Activated T-cell treated with anti-CD3 and anti-CD28 coated beads for 24 hours (primary cell): Measurements from ENCODE around the gene OSM.

Source experiments
- DNase-seq: peaks from one replicate; pipeline ENCODE4 v3.0.0-alpha.2; 2020; ENCODE audit warnings: low read depth

The OSM gene

GRCh38 chr22:30285176-30285845, 18.7 kb upstream of the OSM start:
- DNase-seq = no peak

GRCh38 chr22:30284666-30285065, 18.0 kb upstream of the OSM start:
- DNase-seq = no peak

GRCh38 chr22:30284172-30284571, 17.5 kb upstream of the OSM start:
- DNase-seq = no peak

GRCh38 chr22:30283342-30283741, 16.7 kb upstream of the OSM start:
- no peak for DNase-seq

DNA sequence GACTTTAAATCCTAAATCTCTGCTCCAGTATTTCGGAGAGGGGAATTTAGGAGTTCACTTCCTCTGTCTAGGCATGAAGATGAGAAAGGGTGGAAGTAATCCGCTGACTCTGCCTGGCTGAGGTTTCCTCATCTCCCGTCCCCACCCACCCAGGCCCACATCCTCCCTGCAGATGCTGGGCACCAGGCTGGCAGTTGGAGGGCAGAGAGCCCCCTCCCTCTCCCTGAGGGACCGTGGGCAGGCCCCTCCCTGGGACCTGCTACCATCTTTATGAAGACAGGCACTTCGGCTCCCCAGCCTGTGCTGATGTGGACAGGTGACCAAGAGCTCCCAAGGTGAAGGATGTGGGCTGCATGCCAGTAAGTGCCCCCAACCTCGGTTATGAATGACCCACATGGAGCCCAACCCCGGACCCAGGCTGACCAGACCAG, 16.0 kb upstream of the OSM start:
- no peak for DNase-seq

DNA sequence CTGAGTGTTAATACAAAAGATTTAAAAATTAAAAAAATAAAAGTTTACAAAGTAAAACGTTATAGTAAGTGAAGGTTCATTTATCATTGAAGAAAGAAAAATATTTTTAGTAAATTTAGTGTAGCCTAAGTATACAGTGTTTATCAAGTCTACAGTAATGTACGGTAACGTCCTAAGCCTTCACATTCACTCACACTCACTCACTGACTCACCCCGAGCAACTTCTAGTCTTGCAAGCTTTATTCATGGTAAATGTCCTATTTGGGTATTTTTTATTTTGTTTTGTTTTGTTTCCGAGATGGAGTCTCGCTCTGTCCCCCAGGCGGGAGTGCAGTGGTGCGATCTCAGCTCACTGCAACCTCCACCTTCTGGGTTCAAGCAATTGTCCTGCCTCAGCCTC, 13.9 kb upstream of the OSM start:
- no peak for DNase-seq

DNA sequence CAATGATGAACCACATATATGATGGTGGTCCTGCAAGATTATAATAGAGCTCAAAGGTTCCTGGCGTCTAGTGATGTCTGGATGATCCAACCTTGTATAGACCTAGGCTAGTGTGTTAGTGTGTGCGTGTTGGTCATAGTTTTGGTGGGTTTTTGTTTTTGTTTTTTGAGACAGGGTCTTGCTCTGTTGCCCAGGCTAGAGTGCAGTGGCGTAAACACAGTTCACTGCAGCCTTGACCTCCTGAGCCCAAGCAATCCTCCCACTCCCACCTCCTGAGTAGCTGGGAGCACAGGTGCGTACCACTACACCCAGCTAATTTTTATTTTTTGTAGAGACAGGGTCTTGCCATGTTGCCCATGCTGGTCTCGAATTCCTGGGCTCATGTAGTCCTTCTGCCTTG, 13.3 kb upstream of the OSM start:
- DNase-seq = no peak

GRCh38 chr22:30279046-30279788, 12.6 kb upstream of the OSM start:
- no peak for DNase-seq

GRCh38 chr22:30277547-30278344, 11.1 kb upstream of the OSM start:
- no peak for DNase-seq

GRCh38 chr22:30276039-30276438, 9.4 kb upstream of the OSM start:
- DNase-seq = no peak

DNA sequence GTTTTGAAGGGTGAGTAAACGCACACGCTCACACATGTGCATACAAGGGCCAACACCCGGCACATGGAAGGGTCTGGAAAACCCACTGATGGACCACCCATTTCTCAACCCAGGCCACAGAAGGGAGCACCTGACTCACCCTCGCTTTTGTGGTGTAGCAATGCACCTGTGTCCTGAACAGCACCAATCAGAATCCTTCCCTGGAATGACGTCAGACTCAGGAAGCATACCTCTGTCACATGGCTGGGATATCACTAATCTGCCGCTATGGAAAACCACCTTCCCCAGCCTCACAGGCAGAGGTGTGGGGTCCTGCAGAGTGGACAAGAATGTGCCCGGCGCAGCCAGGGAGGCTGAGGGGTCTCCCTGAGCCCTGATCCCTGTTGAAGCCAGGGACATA, 9.0 kb upstream of the OSM start:
- DNase-seq = no peak

- DNase-seq = no peak
These were observed 7.8 kb upstream of the OSM start for GRCh38 chr22:30274437-30274812.

DNA sequence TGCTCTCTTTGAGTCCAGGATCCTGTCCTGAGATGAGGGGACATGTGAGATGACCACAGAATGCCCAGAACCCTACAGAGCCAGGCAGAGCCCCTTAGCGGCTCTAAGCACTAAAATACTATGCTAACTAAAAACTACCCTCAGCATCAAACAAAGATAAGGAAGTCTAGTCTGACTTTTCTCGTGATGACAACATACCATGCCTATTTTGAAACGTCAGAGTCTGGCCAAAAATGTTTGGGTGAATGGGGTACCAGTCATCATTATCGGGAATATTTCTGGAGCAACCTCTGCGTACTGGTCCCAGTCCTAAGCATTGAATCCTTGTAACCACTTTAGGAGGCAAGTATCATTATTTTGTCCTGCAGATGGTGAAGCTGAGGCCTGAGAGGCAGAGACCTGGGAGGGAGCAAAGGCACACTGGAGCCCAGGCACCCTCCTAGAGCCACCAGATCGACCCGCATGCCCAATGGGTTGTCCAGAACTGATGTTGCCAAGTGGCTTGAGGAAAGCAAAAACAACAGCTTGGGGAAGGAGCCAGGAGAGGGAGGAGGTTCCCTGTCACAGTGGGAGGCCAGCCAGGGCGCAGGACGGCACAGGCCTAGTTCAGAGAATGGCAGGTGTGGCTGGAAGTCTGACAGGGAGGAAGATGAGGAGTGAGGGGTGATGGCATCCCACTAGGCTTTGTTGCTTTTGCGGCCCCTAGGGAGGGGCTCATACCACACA, 7.2 kb upstream of the OSM start:
- no peak for DNase-seq

DNA sequence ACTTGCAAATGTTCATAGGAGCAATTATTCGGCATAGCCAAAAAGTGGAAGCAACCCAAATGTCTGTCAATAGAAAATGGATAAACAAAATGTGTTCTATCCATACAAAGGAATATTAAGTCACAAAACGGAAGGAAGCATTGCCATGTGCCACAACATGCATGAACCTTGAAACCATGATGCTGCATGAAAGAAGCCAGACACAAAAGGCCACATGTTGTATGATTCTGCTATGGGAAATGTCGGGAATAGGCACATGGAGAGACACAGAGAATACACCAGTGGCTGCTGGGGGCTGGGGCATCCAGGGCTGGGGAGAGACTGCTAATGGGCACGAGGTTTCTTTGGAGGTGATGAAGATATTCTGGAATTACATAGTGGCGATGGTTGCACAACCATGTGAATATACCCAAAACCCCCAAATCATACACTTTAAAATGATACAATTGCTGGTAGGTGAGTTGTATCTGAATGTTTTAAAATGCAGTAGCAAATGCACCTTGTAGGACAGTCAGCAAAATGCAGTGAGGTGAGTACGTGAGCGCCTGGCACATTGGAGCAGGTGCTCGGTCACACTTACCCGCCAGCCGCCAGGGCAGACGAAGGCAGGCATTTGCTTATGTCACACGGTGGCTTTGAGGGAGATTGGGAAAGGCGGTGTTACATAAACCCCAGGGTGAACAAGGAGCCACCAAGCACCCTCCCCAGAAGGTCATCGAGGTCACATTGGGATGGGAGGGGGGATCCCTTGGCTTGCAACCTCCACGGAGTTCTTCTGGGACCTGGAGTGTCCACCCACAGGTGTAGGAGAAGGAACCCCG, 6.3 kb upstream of the OSM start:
- no peak for DNase-seq

- no peak for DNase-seq
These were observed 4.2 kb upstream of the OSM start for GRCh38 chr22:30270832-30271231.

DNA sequence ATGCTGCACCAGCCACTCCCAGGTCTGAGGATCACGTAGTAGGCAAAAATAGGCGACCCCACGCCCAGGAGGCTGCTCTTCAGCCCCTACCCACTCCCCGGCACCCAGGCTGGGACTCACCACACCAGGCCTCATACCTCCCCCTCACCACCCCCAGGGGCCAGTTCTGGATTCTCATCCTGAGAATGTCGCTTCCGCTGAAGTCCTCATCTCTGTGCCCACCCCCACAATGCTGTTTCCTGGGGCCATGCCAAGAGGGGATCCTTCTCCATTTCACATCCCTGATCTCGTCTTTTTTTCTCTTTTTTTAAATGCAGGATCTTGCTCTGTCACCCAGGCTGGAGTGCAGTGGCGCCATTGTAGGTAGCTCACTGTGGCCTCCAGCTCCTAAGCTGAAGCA, 1.7 kb upstream of the OSM start:
- no peak for DNase-seq

GRCh38 chr22:30267382-30268302, 991 bp upstream of the OSM start:
- no peak for DNase-seq

- DNase-seq = peak; percentile 82
These were observed 717 bp downstream of the OSM start for GRCh38 chr22:30265823-30266444.

GRCh38 chr22:30265131-30265720, 1.4 kb downstream of the OSM start:
- no peak for DNase-seq

GRCh38 chr22:30263883-30264282, 2.8 kb downstream of the OSM start:
- no peak for DNase-seq
